ENCODE measurements around the gene ADK. TPM values are rescaled to one million over a fixed set of nuclear protein-coding genes. Genes with fewer than 3 reads are reported as not detected.

ADK gene
- total and polyA plus RNA-seq, 2 experiments from 2014 or later = 39.9 to 53.0 TPM

- ATAC-seq (no peak), DNase-seq (ENCODE audit: low spot score) (no peak)
- H3K4me3 Mint-ChIP-seq = no peak overlapping the region
- Histone ChIP-seq H3K4me3 (no peak overlapping the region), H3K79me2 (replicated peaks; ENCODE audit: insufficient read depth) (peaks cover 11% of the 10 kb centered on the region), H3K27ac (ENCODE audit: low read depth) (no peak overlapping the region), H3K9me2 (ENCODE audit: insufficient read depth) (no peaks in the 10 kb centered on the region), H3K36me3 (ENCODE audit: insufficient read depth) (peaks cover 84% of the 10 kb centered on the region), H4K20me1 (replicated peaks; ENCODE audit: insufficient read depth) (peaks cover 7% of the 10 kb centered on the region; the same call in 1 of the 2 replicates), H3K4me2 (no peak overlapping the region), H3K4me1 (ENCODE audit: insufficient read depth) (no peaks in the 10 kb centered on the region), H3F3A (replicated peaks; ENCODE audit: low read depth) (peaks cover 23% of the 10 kb centered on the region), H3K27me3 (ENCODE audit: insufficient read depth) (no peaks in the 10 kb centered on the region), H2AFZ (no peak overlapping the region)
- no peaks in the 10 kb centered on the region for H3K4me1 Mint-ChIP-seq
- no peaks in the 10 kb centered on the region for H3K9me3 Mint-ChIP-seq
- TF ChIP-seq, protein P1, sequence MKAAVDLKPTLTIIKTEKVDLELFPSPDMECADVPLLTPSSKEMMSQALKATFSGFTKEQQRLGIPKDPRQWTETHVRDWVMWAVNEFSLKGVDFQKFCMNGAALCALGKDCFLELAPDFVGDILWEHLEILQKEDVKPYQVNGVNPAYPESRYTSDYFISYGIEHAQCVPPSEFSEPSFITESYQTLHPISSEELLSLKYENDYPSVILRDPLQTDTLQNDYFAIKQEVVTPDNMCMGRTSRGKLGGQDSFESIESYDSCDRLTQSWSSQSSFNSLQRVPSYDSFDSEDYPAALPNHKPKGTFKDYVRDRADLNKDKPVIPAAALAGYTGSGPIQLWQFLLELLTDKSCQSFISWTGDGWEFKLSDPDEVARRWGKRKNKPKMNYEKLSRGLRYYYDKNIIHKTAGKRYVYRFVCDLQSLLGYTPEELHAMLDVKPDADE (IDR thresholded peaks at IDR 0.05) = no peak
- no peak for TF ChIP-seq JUNB (IDR thresholded peaks at IDR 0.05; ENCODE audit: unreplicated experiment)
- no peak for TF ChIP-seq EZH2phosphoT487 (IDR thresholded peaks at IDR 0.05; ENCODE audit: unreplicated experiment)
- no peak for TF ChIP-seq POLR2AphosphoS5 (IDR thresholded peaks at IDR 0.05; ENCODE audit: low read depth)
- TF ChIP-seq CTCF (conservative IDR thresholded peaks at IDR 0.05; ENCODE audit: low read depth in 2 of 2) = no peak
- TF ChIP-seq REST (IDR thresholded peaks at IDR 0.05; ENCODE audit: unreplicated experiment) = no peak
- no peak for TF ChIP-seq NANOG (IDR thresholded peaks at IDR 0.05; ENCODE audit: borderline replicate concordance)
- TF ChIP-seq EZH2 (IDR thresholded peaks at IDR 0.05; ENCODE audit: low read depth, unreplicated experiment) = no peak
- TF ChIP-seq ZNF462 (CRISPR knock-in tag; IDR thresholded peaks at IDR 0.05) = no peak
- no peak for TF ChIP-seq CREB1 (CRISPR knock-in tag; IDR thresholded peaks at IDR 0.05; ENCODE audit: low read depth)
- TF ChIP-seq ZNF331 (CRISPR knock-in tag; IDR thresholded peaks at IDR 0.05; ENCODE audit: low read depth) = no peak
- TF ChIP-seq ZNF114 (CRISPR knock-in tag; IDR thresholded peaks at IDR 0.05) = no peak
- TF ChIP-seq STAT1 (IDR thresholded peaks at IDR 0.05; ENCODE audit: unreplicated experiment) = no peak
- no peak overlapping the region for H3K27ac Mint-ChIP-seq
- H3K27me3 Mint-ChIP-seq (ENCODE audit: insufficient read depth, low read depth, poor library complexity) = peaks cover 7% of the 10 kb centered on the region
- H3K36me3 Mint-ChIP-seq (ENCODE audit: low read depth) = peaks cover 97% of the 10 kb centered on the region
Measured at GRCh38 chr10:74104480-74104879, 46.5 kb upstream of the ADK start.
